ENCODE results near the gene EDAR. TPM values are rescaled to one million over a fixed set of nuclear protein-coding genes. Genes with fewer than 3 reads are reported as not detected.

Gene EDAR
- total and polyA plus RNA-seq, 2 of the 8 experiments (the other 6 are each of a cell fraction or from before 2014, with no cell fraction given) = not detected

- TF ChIP-seq ATF3 (IDR thresholded peaks at IDR 0.05; ENCODE audit: insufficient read depth, low read depth, low read length) (no peak), FOSL1 (IDR thresholded peaks at IDR 0.05; ENCODE audit: insufficient read depth, low read depth, low read length) (no peak)
Measured at GRCh38 chr2:108905906-108906305, 83.1 kb downstream of the EDAR start (continued).

Measured in H1 (cell line).